SK-N-SH treated with all-trans-retinoic acid at 6 μM for 48 hours (cell line): ENCODE results near the gene LITAF.

Experiments used
- ARNTL ChIP-seq: fragments of 450-650 bp; formaldehyde crosslinking; IDR thresholded peaks from 2 replicates; pipeline ENCODE4 v1.5.0; 2020; ENCODE audit warnings: low read depth, mild to moderate bottlenecking, moderate library complexity, borderline replicate concordance
- BACH2 ChIP-seq: fragments of 250-450 bp; sonication (Bioruptor Pico); IDR thresholded peaks from 2 replicates; pipeline ENCODE4 v1.9.0; 2021; ENCODE audit warnings: mild to moderate bottlenecking, borderline replicate concordance
- CSDC2 ChIP-seq: fragments of 250-450 bp; sonication (Bioruptor Pico); IDR thresholded peaks from 2 replicates; pipeline ENCODE4 v1.5.0; 2020; ENCODE audit warnings: mild to moderate bottlenecking, moderate library complexity
- ESRRG ChIP-seq: fragments of 250-450 bp; sonication (Bioruptor Pico); IDR thresholded peaks from 2 replicates; pipeline ENCODE4 v1.6.1; 2021; ENCODE audit warnings: mild to moderate bottlenecking
- GLIS3 ChIP-seq: fragments of 250-450 bp; sonication (Bioruptor Pico); IDR thresholded peaks from 2 replicates; pipeline ENCODE4 v1.5.0; 2020; ENCODE audit warnings: mild to moderate bottlenecking, moderate library complexity
- OSR1 ChIP-seq: fragments of 250-450 bp; sonication (Bioruptor Pico); IDR thresholded peaks from 2 replicates; pipeline ENCODE4 v1.8.0; 2022; ENCODE audit warnings: moderate library complexity, mild to moderate bottlenecking, inconsistent platforms
- TCF4 ChIP-seq: fragments of 250-450 bp; sonication (Bioruptor Pico); IDR thresholded peaks from 2 replicates; pipeline ENCODE4 v1.8.0; 2021; ENCODE audit warnings: mild to moderate bottlenecking, moderate library complexity, borderline replicate concordance
- ZC3H10 ChIP-seq: fragments of 250-450 bp; sonication (Bioruptor Pico); IDR thresholded peaks from 2 replicates; pipeline ENCODE4 v1.5.1; 2021; ENCODE audit warnings: mild to moderate bottlenecking, moderate library complexity
- ZFP30 ChIP-seq: fragments of 450-650 bp; formaldehyde crosslinking; IDR thresholded peaks from 2 replicates; pipeline ENCODE4 v1.5.0; 2022; ENCODE audit warnings: mild to moderate bottlenecking, moderate library complexity
- ZNF70 ChIP-seq: fragments of 450-650 bp; formaldehyde crosslinking; IDR thresholded peaks from 2 replicates; pipeline ENCODE4 v1.5.0; 2020; ENCODE audit warnings: mild to moderate bottlenecking, moderate library complexity
- TF ChIP-seq, protein P1 (sequence below): fragments of 250-450 bp; sonication (Bioruptor Pico); IDR thresholded peaks from 2 replicates; pipeline ENCODE4 v1.8.0; 2021; ENCODE audit warnings: low read depth, mild to moderate bottlenecking, moderate library complexity, borderline replicate concordance

DNA sequence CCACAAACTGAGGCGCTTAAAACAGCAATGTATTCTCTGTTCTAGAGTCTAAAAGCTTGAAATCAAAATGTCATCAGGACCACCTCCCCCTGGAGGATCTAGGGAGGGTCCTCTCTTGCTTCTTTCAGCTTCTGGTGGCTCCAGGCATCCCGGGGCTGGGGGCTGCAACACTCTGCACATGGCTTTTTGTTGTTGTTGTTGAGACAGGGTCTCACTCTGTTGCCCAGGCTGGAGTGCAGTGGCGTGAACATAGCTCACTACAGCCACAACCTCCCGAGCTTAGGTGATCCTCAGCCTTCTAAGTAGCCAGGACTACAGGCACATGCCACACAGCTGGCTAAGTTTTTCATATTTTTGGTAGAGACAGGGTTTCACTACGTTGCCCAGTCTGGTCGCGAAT, 44.5 kb upstream of the LITAF start:
- no peak for TF ChIP-seq CSDC2 (CRISPR knock-in tag)
- TF ChIP-seq, protein P1, sequence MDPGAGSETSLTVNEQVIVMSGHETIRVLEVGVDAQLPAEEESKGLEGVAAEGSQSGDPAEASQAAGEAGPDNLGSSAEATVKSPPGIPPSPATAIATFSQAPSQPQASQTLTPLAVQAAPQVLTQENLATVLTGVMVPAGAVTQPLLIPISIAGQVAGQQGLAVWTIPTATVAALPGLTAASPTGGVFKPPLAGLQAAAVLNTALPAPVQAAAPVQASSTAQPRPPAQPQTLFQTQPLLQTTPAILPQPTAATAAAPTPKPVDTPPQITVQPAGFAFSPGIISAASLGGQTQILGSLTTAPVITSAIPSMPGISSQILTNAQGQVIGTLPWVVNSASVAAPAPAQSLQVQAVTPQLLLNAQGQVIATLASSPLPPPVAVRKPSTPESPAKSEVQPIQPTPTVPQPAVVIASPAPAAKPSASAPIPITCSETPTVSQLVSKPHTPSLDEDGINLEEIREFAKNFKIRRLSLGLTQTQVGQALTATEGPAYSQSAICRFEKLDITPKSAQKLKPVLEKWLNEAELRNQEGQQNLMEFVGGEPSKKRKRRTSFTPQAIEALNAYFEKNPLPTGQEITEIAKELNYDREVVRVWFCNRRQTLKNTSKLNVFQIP (CRISPR knock-in tag) = no peak
- no peak for TF ChIP-seq BACH2
- TF ChIP-seq OSR1 (CRISPR knock-in tag) = no peak
- TF ChIP-seq ARNTL (CRISPR knock-in tag) = no peak
- no peak for TF ChIP-seq TCF4
- no peak for TF ChIP-seq ZNF70 (CRISPR knock-in tag)
- TF ChIP-seq GLIS3 (CRISPR knock-in tag) = no peak
- no peak for TF ChIP-seq ESRRG (CRISPR knock-in tag)
- TF ChIP-seq ZFP30 = no peak
- no peak for TF ChIP-seq ZC3H10
